K562 (cell line): ENCODE results near the gene GPC2. TPM values are rescaled to one million over a fixed set of nuclear protein-coding genes. Genes with fewer than 3 reads are reported as not detected.

Experiments
- FUS ChIP-seq: fragments of 200-400 bp; formaldehyde crosslinking; optimal IDR thresholded peaks from 2 replicates; pipeline ENCODE3; 2017; ENCODE audit warnings: low read depth, low read length
- GTF2F1 ChIP-seq: IDR thresholded peaks from 2 replicates; pipeline ENCODE4 v1.6.1; 2011; ENCODE audit warnings: low read depth, low read length, improper control_type of control experiment
- HDAC8 ChIP-seq: fragments of 450-650 bp; IDR thresholded peaks from 2 replicates; pipeline ENCODE4 v1.6.1; 2016; ENCODE audit warnings: mild to moderate bottlenecking, missing genetic modification characterization, moderate library complexity, missing compliant biosample characterization
- MCM2 ChIP-seq: fragments of 450-650 bp; IDR thresholded peaks from 2 replicates; pipeline ENCODE4 v1.6.1; 2017; ENCODE audit warnings: low read depth, mild to moderate bottlenecking
- MTA3 ChIP-seq: fragments of 450-650 bp; formaldehyde crosslinking; IDR thresholded peaks from 2 replicates; pipeline ENCODE4 v1.6.1; 2017; ENCODE audit warnings: mild to moderate bottlenecking, borderline replicate concordance
- NR2C1 ChIP-seq, 2 experiments: fragments of 450-650 bp; IDR thresholded peaks; 2 replicates each; pipeline ENCODE4 v1.6.1; 2017; ENCODE audit warnings: mild to moderate bottlenecking in 2 of 2, antibody characterized with exemption in 1 of 2, inconsistent platforms in 1 of 2, missing compliant biosample characterization in 1 of 2, missing genetic modification characterization in 1 of 2
- POLR2AphosphoS2 ChIP-seq: IDR thresholded peaks from 2 replicates; pipeline ENCODE4 v1.6.1; 2012; ENCODE audit warnings: low read length, improper control_type of control experiment
- SMARCE1 ChIP-seq: fragments of 450-650 bp; IDR thresholded peaks from 2 replicates; pipeline ENCODE4 v1.7.1; 2016; ENCODE audit warnings: mild to moderate bottlenecking
- SREBF1 ChIP-seq: fragments of 150-350 bp; IDR thresholded peaks from 2 replicates; pipeline ENCODE4 v1.6.1; 2014; ENCODE audit warnings: antibody characterized with exemption, low read depth, low read length, borderline replicate concordance
- SRSF9 ChIP-seq: fragments of 200-400 bp; formaldehyde crosslinking; IDR thresholded peaks from 2 replicates; pipeline ENCODE4 v1.6.1; 2017; ENCODE audit warnings: low read depth, low read length, borderline replicate concordance
- ZNF324 ChIP-seq: fragments of 250-450 bp; sonication (Bioruptor Pico); IDR thresholded peaks from 2 replicates; pipeline ENCODE4 v1.4.0; 2020; ENCODE audit warnings: mild to moderate bottlenecking
- polyA plus RNA-seq, 8 experiments: library from polyadenylated mRNA; depleted of rRNA in 4 of 8; stranded (reverse) in 5 of 8; unstranded in 3 of 8; fragments of >200 nt; fragmentation: Nextera tagmentation in 2 of 8; fragmentation: Illumina TruSeq in 1 of 8; extraction: Ambion mirVana in 2 of 8; extraction: Trizol in 1 of 8; gene quantifications; 2 replicates each; pipeline versions ENCODE4 v1.2.1 to v1.2.3, GENCODE V29; 2011 to 2014; ENCODE audit warnings: inconsistent platforms in 1 of 8, missing spikeins in 1 of 8
- total RNA-seq, 7 experiments: library from RNA; depleted of rRNA in 6 of 7; stranded (reverse); fragments of >200 nt in 6 of 7; fragmentation: Illumina TruSeq in 2 of 7; extraction: Trizol in 2 of 7; gene quantifications; 2 replicates each; pipeline versions ENCODE4 v1.2.1 to v1.2.3, GENCODE V29; 2011 to 2021; ENCODE audit warnings: low replicate concordance in 1 of 7
- TF ChIP-seq, protein P1 (sequence below): fragments of 250-450 bp; sonication (Bioruptor Pico); IDR thresholded peaks from 2 replicates; pipeline ENCODE4 v1.5.0; 2022; ENCODE audit warnings: mild to moderate bottlenecking
- TF ChIP-seq, protein P2 (sequence below), 2 experiments: fragments of 450-650 bp; formaldehyde crosslinking in 1 of 2; IDR thresholded peaks; 2 replicates each; pipeline versions ENCODE4 v1.4.0 to v1.6.1; 2014 to 2020; ENCODE audit warnings: mild to moderate bottlenecking in 2 of 2, borderline replicate concordance in 1 of 2, low read depth in 1 of 2

The GPC2 gene
- total and polyA plus RNA-seq, 9 of the 15 experiments (the other 6 are each of a cell fraction or from before 2014, with no cell fraction given), result 0.06 to 7.7 (median 1.4) TPM; not detected in 1

DNA sequence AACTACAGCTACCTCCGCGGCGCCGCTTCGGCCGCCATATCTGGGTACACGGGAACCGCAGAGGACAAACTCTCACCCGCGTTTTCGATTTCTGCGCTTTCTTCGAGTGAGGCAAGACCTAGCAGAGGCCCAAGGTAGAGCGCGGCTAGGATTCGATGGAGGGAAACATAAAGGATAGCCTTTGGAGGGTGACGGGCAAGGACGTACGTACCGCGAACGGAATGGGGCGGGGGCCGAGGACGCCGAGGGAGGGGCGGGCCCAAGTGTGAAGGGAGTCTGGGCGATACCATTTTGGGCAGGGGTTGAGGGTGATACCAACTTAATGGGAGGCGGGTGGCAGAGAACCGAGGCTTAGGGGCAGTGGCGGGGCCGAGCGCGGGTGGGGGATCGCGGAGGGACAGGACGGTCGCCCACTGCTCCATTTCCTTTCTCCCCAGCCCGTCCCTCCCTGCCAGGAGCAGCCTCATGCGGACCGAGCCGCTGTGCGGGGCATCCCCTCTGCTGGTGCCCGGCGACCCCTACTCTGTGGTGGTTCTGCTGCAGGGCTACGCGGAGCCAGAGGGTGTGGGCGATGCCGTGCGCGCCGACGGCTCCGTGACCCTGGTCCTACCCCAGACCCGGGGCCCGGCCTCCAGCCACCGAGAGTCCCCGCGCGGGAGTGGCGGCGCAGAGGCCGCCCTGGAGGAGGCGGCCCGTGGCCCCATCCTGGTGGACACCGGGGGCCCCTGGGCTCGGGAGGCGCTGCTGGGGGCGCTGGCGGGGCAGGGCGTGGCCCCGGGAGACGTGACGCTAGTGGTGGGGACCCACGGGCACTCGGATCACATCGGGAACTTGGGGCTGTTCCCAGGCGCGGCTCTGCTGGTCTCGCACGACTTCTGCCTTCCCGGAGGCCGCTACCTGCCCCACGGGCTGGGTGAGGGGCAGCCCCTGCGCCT lies 50.0 kb downstream of the GPC2 start, which contains the start of gene MBLAC1 (continued):
- TF ChIP-seq, protein P1, sequence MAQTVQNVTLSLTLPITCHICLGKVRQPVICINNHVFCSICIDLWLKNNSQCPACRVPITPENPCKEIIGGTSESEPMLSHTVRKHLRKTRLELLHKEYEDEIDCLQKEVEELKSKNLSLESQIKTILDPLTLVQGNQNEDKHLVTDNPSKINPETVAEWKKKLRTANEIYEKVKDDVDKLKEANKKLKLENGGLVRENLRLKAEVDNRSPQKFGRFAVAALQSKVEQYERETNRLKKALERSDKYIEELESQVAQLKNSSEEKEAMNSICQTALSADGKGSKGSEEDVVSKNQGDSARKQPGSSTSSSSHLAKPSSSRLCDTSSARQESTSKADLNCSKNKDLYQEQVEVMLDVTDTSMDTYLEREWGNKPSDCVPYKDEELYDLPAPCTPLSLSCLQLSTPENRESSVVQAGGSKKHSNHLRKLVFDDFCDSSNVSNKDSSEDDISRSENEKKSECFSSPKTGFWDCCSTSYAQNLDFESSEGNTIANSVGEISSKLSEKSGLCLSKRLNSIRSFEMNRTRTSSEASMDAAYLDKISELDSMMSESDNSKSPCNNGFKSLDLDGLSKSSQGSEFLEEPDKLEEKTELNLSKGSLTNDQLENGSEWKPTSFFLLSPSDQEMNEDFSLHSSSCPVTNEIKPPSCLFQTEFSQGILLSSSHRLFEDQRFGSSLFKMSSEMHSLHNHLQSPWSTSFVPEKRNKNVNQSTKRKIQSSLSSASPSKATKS (CRISPR knock-in tag), result no peak
- TF ChIP-seq FUS (peak; percentile 67), SMARCE1 (peak; percentile 21; the same call in 1 of the 2 replicates), SRSF9 (no peak), SREBF1 (peak; percentile 65; the same call in 1 of the 2 replicates), MCM2 (no peak), HDAC8 (peak; percentile 49; the same call in 1 of the 2 replicates), POLR2AphosphoS2 (peak; percentile 70; the same call in 1 of the 2 replicates), GTF2F1 (no peak; the same call in 1 of the 2 replicates), MTA3 (peak; percentile 60), NR2C1 (IDR thresholded peaks at IDR 0.05) (peak; percentile 21; the same call in 1 of the 2 replicates), NR2C1 (tag; IDR thresholded peaks at IDR 0.05) (0 out of 2 replicates have a peak, but pooled peaks have one; percentile 37), ZNF324 (CRISPR knock-in tag) (no peak)
- TF ChIP-seq, protein P2, sequence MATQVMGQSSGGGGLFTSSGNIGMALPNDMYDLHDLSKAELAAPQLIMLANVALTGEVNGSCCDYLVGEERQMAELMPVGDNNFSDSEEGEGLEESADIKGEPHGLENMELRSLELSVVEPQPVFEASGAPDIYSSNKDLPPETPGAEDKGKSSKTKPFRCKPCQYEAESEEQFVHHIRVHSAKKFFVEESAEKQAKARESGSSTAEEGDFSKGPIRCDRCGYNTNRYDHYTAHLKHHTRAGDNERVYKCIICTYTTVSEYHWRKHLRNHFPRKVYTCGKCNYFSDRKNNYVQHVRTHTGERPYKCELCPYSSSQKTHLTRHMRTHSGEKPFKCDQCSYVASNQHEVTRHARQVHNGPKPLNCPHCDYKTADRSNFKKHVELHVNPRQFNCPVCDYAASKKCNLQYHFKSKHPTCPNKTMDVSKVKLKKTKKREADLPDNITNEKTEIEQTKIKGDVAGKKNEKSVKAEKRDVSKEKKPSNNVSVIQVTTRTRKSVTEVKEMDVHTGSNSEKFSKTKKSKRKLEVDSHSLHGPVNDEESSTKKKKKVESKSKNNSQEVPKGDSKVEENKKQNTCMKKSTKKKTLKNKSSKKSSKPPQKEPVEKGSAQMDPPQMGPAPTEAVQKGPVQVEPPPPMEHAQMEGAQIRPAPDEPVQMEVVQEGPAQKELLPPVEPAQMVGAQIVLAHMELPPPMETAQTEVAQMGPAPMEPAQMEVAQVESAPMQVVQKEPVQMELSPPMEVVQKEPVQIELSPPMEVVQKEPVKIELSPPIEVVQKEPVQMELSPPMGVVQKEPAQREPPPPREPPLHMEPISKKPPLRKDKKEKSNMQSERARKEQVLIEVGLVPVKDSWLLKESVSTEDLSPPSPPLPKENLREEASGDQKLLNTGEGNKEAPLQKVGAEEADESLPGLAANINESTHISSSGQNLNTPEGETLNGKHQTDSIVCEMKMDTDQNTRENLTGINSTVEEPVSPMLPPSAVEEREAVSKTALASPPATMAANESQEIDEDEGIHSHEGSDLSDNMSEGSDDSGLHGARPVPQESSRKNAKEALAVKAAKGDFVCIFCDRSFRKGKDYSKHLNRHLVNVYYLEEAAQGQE (IDR thresholded peaks at IDR 0.05; ENCODE audit: borderline replicate concordance), result no peak
- TF ChIP-seq, protein P2 (CRISPR knock-in tag; IDR thresholded peaks at IDR 0.05; ENCODE audit: low read depth), result no peak
